Raji (cell line): Measurements from ENCODE around the gene PECR.

ENCODE experiments used
- POLR2A ChIP-seq: IDR thresholded peaks from 2 replicates; pipeline ENCODE4 v1.6.1; 2011; ENCODE audit warnings: low read depth, low read length, control low read depth; ENCODE audit not compliant: insufficient read depth

The PECR gene

DNA sequence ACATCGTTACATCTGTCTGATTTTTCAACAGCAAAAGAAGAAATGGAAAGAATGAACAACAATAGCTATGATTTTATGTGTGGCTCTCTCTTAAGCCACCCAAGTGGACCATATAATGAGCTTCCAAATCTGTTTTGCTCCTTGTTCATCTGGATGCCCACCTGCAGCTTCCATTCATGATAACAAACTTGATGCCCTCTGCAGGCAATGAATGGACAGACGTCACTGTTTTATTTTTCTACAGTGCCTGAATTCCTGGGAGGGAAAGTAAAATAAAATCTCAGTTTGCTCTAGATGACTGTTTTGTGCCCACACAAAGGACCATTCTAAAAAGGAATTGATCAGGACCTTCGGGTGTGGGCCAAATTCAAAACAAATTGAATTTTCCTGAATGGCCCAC lies 73.2 kb downstream of the PECR start:
- no peak for TF ChIP-seq POLR2A

GRCh38 chr2:216006164-216006663 lies 75.4 kb downstream of the PECR start:
- TF ChIP-seq POLR2A, result no peak

- no peak for TF ChIP-seq POLR2A
Measured at GRCh38 chr2:216004697-216005283, 76.8 kb downstream of the PECR start.

- TF ChIP-seq POLR2A, result no peak
Measured at GRCh38 chr2:216003876-216004696, 77.5 kb downstream of the PECR start.

DNA sequence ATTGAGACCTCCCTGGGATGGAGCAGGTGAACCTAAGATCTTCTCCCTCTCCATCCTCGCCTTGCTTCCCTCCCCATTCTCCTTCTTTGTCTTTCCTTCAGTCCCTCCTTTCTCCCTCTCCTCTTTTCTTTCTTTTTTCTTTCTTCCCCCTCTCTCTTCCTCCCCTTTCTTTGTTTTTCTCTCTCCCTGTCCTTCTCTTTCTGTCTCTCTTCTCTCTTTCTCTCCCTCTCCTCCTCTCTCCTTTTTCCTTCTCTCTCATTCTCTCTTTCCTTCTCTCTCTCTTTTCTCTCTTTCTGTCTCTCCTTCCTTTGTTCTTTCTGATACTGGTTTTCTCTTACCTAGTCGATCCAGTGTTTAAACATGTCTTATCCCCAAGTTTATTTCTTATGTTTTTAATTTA lies 78.9 kb downstream of the PECR start:
- no peak for TF ChIP-seq POLR2A

GRCh38 chr2:216002101-216002678 lies 79.4 kb downstream of the PECR start:
- TF ChIP-seq POLR2A, result no peak

DNA sequence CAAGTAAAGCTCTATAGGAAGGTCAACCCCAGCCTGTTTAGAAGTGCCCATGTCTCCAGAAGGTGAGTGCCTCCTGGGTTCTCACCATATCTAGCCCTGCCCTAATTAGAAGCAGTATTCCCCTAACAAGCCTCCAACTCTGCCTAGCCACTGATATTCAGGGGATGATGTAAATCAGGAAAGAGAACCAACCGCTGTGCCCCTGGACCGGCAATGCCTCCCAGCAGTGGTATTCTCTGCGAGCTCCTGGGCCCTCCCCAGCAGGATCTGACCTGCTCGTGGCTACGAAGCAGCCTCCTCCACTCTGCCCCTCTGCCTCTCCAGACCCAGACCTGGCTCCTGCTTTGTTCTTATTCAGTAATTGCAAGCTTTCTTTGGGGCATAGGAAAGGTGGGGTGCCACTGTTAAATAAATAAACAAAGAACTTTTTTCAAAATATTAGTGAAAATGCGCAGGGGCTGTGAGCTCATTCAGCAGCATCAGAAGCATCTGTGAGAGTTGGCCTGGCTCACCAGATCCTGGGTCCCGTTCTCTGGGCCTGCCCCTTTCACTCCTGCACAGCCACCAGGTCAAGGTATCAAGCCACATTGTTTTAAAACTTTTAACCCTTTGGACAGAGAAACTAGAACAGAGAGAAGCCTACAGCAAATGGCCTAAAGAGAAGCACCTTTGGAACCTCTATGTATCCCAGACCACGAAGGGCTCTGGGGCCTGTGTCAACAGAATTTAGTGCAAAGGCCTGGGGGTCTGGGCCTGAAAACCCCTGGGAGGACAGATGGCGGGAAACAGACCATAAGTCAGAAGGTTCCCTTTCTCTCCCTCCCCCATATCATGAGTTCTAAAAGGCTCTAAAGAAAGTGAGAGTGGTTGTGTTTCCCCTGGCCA lies 80.2 kb downstream of the PECR start:
- TF ChIP-seq POLR2A, result no peak

- no peak for TF ChIP-seq POLR2A
Measured at GRCh38 chr2:215998636-215999035, 83.0 kb downstream of the PECR start.

GRCh38 chr2:215997219-215997618 lies 84.4 kb downstream of the PECR start:
- no peak for TF ChIP-seq POLR2A

GRCh38 chr2:215994911-215995310 lies 86.7 kb downstream of the PECR start:
- no peak for TF ChIP-seq POLR2A
